Measurements from ENCODE around the gene FAM107B.

FAM107B gene

DNA sequence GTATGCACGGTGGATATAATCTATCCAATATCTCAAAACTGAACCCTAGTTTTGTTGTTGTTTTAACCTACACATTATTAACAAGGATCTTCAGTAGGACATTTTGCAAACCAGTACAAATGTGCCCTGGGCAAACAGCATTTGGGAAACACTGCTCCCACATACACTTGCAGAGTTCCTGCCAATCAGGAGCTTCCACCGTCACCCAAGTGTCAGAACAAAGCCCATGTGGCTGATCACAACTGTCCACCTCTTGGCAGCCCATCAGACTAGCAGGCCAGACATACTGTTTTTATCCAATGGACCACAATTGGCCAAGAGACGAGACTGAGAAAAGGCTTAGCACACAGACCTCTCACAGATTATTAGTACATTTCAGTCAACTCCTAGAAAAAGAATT is 200.4 kb downstream of the FAM107B start:
- no peak overlapping the region for H3K4me3 ChIP-seq (ENCODE audit: low read depth, low read length)
- DNase-seq (ENCODE audit: low read depth, low spot score), result no peak
- TF ChIP-seq, protein P1, sequence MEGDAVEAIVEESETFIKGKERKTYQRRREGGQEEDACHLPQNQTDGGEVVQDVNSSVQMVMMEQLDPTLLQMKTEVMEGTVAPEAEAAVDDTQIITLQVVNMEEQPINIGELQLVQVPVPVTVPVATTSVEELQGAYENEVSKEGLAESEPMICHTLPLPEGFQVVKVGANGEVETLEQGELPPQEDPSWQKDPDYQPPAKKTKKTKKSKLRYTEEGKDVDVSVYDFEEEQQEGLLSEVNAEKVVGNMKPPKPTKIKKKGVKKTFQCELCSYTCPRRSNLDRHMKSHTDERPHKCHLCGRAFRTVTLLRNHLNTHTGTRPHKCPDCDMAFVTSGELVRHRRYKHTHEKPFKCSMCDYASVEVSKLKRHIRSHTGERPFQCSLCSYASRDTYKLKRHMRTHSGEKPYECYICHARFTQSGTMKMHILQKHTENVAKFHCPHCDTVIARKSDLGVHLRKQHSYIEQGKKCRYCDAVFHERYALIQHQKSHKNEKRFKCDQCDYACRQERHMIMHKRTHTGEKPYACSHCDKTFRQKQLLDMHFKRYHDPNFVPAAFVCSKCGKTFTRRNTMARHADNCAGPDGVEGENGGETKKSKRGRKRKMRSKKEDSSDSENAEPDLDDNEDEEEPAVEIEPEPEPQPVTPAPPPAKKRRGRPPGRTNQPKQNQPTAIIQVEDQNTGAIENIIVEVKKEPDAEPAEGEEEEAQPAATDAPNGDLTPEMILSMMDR (IDR thresholded peaks at IDR 0.05; ENCODE audit: low read depth, low read length), result no peak
- in situ Hi-C loops (cut with HindIII; ENCODE audit: low sequenced_read_pairs), result no loop called here

- H3K4me3 ChIP-seq (ENCODE audit: low read depth, low read length), result no peak overlapping the region
- TF ChIP-seq, protein P1 (IDR thresholded peaks at IDR 0.05; ENCODE audit: low read depth, low read length), result no peak
- in situ Hi-C loops (cut with HindIII; ENCODE audit: low sequenced_read_pairs), result no loop called here
- peak; percentile 26 for DNase-seq (ENCODE audit: low read depth, low spot score)
These were observed 200.9 kb downstream of the FAM107B start for GRCh38 chr10:14573666-14574261.

DNA sequence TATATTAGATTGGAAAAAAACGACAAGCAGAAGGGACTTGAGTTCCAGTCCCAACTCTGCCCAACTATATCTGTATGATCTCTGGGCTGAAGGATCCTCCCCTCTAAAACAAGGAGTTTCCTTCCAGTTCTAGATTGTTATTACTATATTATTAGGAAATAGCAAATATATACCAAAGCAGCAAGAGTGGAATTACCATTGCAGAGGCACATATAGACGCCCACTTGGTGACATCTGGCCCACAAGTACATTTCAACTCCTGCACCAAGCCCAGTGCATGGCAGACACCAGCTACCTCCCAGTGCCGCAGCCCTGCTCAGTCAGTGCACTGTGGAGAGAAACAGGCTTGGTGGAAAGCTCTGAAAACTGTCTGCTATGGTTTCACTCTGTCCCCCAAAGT is 201.9 kb downstream of the FAM107B start:
- TF ChIP-seq, protein P1 (IDR thresholded peaks at IDR 0.05; ENCODE audit: low read depth, low read length), result no peak
- no peak for DNase-seq (ENCODE audit: low read depth, low spot score)
- in situ Hi-C loops (cut with HindIII; ENCODE audit: low sequenced_read_pairs), result no loop called here
- H3K4me3 ChIP-seq (ENCODE audit: low read depth, low read length), result no peak overlapping the region

DNA sequence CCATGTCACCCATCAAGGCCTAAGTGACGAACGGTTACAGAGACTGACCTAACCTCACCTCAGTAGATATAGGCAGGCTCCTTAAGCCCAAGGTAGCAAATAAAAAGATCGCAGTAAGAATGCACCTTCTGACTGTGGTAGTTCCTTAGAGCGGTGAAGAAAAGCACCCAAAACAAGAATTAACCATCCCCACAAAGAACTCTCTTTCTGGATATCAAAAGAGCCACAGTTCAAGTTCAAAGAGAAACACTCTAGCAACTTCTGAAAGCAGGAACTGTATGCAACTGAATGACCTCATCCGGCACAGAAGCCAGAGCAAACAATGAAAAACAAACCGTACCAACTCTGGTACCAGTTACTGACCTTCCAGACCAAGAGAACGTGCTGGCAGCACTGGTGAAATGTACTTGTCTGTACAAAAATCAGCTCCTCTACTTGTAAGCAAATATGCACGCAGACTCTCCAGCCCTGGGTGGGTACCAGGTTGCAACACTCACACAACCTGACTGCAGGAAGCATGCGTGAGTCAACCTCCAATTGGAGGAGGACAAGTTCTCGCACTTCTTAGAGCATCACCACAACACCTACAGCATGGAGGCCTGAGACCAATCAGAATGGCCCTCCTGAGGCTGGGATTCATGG is 202.7 kb downstream of the FAM107B start:
- TF ChIP-seq, protein P1 (IDR thresholded peaks at IDR 0.05; ENCODE audit: low read depth, low read length), result no peak
- H3K4me3 ChIP-seq (ENCODE audit: low read depth, low read length), result no peak overlapping the region
- DNase-seq (ENCODE audit: low read depth, low spot score), result peak; percentile 55
- in situ Hi-C loops (cut with HindIII; ENCODE audit: low sequenced_read_pairs), result no loop called here

DNA sequence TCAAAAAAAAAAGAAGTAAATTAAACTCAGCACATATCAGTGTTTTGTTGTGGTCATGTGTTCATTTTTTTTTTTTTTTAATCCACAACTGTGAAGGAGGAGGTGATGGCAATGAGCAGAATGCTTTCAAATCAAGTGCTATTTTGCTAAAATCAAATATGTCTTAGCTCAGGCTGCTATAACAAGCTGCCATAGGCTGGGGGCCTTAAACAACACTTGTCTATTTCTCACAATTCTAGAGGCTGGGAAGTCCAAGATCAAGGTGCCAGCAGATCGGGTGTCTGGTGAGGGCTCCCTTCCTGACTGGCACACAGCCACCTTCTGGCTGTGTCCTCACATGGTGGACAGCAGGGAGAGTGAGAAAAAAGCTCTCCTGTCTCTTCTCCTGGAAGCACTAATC is 203.9 kb downstream of the FAM107B start:
- DNase-seq (ENCODE audit: low read depth, low spot score), result no peak
- H3K4me3 ChIP-seq (ENCODE audit: low read depth, low read length), result no peak overlapping the region
- in situ Hi-C loops (cut with HindIII; ENCODE audit: low sequenced_read_pairs), result no loop called here
- TF ChIP-seq, protein P1 (IDR thresholded peaks at IDR 0.05; ENCODE audit: low read depth, low read length), result no peak

GRCh38 chr10:14569274-14570060 is 205.2 kb downstream of the FAM107B start:
- DNase-seq (ENCODE audit: low read depth, low spot score), result no peak
- TF ChIP-seq, protein P1 (IDR thresholded peaks at IDR 0.05; ENCODE audit: low read depth, low read length), result no peak
- H3K4me3 ChIP-seq (ENCODE audit: low read depth, low read length), result no peak overlapping the region
- in situ Hi-C loops (cut with HindIII; ENCODE audit: low sequenced_read_pairs), result no loop called here
